Measurements from ENCODE around the gene IFT80. TPM values are rescaled to one million over a fixed set of nuclear protein-coding genes. Genes with fewer than 3 reads are reported as not detected.

IFT80 gene
- total and polyA plus RNA-seq, 2 of the 4 experiments (the other 2 are of a cell fraction): 15.2 to 16.8 TPM

DNA sequence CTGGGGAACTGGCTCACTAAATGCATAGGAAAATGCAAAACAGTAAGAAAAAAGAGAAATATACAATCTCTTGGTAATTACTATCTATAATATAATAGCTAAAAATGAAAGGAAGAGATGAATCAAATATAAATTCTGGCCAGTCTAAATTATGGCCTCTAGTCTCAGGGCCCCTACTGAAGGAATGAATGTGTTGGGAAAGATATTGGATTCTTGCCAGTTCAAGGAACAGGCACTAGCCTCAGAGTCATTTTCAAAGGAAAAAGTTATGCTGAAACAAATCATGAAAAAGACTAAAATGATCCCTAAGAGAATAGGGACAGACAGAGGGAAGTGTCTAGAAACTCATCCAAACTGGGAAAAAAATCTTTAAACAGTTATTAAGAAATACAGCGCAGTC lies 111.4 kb downstream of the IFT80 start:
- H3K56ac ChIP-seq (ENCODE audit: extremely low read depth, insufficient read depth, low read length): no peak overlapping the region
- H3K79me1 ChIP-seq (ENCODE audit: low read depth in 1 of 2, low read length in 2 of 2): no peaks in the 10 kb centered on the region
- no CpG with 5 or more reads among the region's 1 CpG for WGBS, 2 experiments (ENCODE audit: extremely low coverage in 2 of 2, insufficient read length in 1 of 2)
- no peak overlapping the region for H2AK5ac ChIP-seq (ENCODE audit: low read depth, low read length)
- CTCF ChIA-PET: no interaction called here
- dilution Hi-C loops (cut with HindIII; ENCODE audit: low sequenced_read_pairs, unreplicated experiment) (no loop called here), in situ Hi-C loops (cut with MboI; ENCODE audit: low sequenced_read_pairs) (no loop called here), intact Hi-C loops (cut with micrococcal nuclease) (no loop called here)
- no peak for DNase-seq
- no peaks in the 10 kb centered on the region for H3K4me1 ChIP-seq (ENCODE audit: control insufficient read depth, insufficient read depth, low read length)
- H3K9me1 ChIP-seq (ENCODE audit: insufficient read depth, low read length): no peaks in the 10 kb centered on the region
- H3K9me3 ChIP-seq (ENCODE audit: control insufficient read depth, insufficient read depth, low read length): no peaks in the 10 kb centered on the region
- no TSS peak for BruUV-seq (replicated peaks)
- no peak overlapping the region for H3K4me2 ChIP-seq (ENCODE audit: low read depth, low read length)
- H4K91ac ChIP-seq (ENCODE audit: insufficient read depth, low read depth, low read length): no peak overlapping the region
- no peak overlapping the region for H2AFZ ChIP-seq (replicated peaks; ENCODE audit: low read length, poor library complexity)
- no peaks in the 10 kb centered on the region for H3K27me3 ChIP-seq (ENCODE audit: control insufficient read depth, insufficient read depth, low read length)
- POLR2A ChIA-PET (ENCODE audit: unreplicated experiment): no interaction called here
- TF ChIP-seq, protein P1, sequence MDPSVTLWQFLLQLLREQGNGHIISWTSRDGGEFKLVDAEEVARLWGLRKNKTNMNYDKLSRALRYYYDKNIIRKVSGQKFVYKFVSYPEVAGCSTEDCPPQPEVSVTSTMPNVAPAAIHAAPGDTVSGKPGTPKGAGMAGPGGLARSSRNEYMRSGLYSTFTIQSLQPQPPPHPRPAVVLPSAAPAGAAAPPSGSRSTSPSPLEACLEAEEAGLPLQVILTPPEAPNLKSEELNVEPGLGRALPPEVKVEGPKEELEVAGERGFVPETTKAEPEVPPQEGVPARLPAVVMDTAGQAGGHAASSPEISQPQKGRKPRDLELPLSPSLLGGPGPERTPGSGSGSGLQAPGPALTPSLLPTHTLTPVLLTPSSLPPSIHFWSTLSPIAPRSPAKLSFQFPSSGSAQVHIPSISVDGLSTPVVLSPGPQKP (IDR thresholded peaks at IDR 0.05; ENCODE audit: borderline replicate concordance, low read depth, low read length): no peak
- TF ChIP-seq BHLHE40 (IDR thresholded peaks at IDR 0.05; ENCODE audit: low read depth, low read length) (no peak), RFX5 (IDR thresholded peaks at IDR 0.05; ENCODE audit: low read depth, low read length) (no peak), POLR2A (IDR thresholded peaks at IDR 0.05; ENCODE audit: low read depth, low read length) (no peak)
- TF ChIP-seq, protein P2, sequence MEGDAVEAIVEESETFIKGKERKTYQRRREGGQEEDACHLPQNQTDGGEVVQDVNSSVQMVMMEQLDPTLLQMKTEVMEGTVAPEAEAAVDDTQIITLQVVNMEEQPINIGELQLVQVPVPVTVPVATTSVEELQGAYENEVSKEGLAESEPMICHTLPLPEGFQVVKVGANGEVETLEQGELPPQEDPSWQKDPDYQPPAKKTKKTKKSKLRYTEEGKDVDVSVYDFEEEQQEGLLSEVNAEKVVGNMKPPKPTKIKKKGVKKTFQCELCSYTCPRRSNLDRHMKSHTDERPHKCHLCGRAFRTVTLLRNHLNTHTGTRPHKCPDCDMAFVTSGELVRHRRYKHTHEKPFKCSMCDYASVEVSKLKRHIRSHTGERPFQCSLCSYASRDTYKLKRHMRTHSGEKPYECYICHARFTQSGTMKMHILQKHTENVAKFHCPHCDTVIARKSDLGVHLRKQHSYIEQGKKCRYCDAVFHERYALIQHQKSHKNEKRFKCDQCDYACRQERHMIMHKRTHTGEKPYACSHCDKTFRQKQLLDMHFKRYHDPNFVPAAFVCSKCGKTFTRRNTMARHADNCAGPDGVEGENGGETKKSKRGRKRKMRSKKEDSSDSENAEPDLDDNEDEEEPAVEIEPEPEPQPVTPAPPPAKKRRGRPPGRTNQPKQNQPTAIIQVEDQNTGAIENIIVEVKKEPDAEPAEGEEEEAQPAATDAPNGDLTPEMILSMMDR (conservative IDR thresholded peaks at IDR 0.05; ENCODE audit: low read depth, low read length): no peak
- H3K4me3 ChIP-seq (ENCODE audit: insufficient read depth, low read depth, low read length): no peak overlapping the region
- no peak overlapping the region for H2BK15ac ChIP-seq (ENCODE audit: low read depth, low read length)
- H3K23ac ChIP-seq (ENCODE audit: low read depth, low read length): no peak overlapping the region
- H3K14ac ChIP-seq (replicated peaks; ENCODE audit: low read depth, low read length): no peak overlapping the region
- H2AK9ac ChIP-seq (replicated peaks; ENCODE audit: low read depth, low read length, poor library complexity): no peak overlapping the region
- no peak overlapping the region for H4K5ac ChIP-seq (ENCODE audit: low read depth, low read length)
- H3K4ac ChIP-seq (ENCODE audit: low read depth, low read length): no peak overlapping the region
- no peaks in the 10 kb centered on the region for H4K20me1 ChIP-seq (ENCODE audit: insufficient read depth, low read length)
- no peaks in the 10 kb centered on the region for H3K36me3 ChIP-seq (ENCODE audit: control insufficient read depth, insufficient read depth, low read length)
- no peak overlapping the region for H2BK120ac ChIP-seq (ENCODE audit: low read depth, low read length)
- no peak overlapping the region for H2BK5ac ChIP-seq (ENCODE audit: low read depth, low read length, poor library complexity, severe bottlenecking)
- no peak overlapping the region for H3K18ac ChIP-seq (ENCODE audit: low read depth, low read length)
- H4K8ac ChIP-seq (ENCODE audit: low read depth in 2 of 2, low read length in 2 of 2): no peak overlapping the region
- H3K9ac ChIP-seq (ENCODE audit: low read depth, low read length): no peak overlapping the region
- ATAC-seq (ENCODE audit: low read depth): no peak
- H2BK20ac ChIP-seq (ENCODE audit: low read depth, low read length): no peak overlapping the region
- H3K27ac ChIP-seq (ENCODE audit: insufficient read depth, low read length): no peak overlapping the region
